ENCODE results near the gene PRR20E.
"Not testable (repeated sequence)": the region's sequence is repeated elsewhere in the genome, so short reads cannot be mapped to it uniquely, and the experiment has no call there.

Gene PRR20E

DNA sequence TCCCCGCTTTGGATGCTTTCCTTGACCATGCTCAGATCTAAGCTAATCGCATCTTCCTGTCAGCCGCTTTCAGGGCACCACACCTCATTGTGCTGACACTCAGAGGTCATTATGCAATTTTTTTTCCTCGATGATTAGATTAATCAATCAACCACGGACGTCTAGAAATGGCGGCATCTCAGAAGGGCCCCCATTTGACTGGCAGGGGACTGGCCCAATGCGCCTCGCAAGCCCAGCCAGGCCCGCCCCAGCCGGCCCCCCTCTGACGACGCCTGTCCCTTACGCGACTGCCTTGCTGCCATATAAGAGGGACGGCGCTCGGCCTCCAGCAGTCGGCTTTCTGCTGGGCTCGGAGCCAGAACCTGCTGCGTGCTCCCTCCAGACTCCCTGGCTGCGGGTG lies 19.8 kb upstream of the PRR20E start, which contains the start of gene PRR20B:
PRR20B (plus strand) TSS at position 301 of the 400 bp plus-strand sequence. CDS start 387 bp downstream, outside the sequence.
- not testable (repeated sequence) for H3K4ac ChIP-seq (ENCODE audit: low read depth in 1 of 2, low read length in 2 of 2); H3K79me1 ChIP-seq (replicated peaks; ENCODE audit: low read length, poor library complexity, severe bottlenecking); H3K18ac ChIP-seq (ENCODE audit: low read depth in 1 of 2, low read length in 2 of 2); H3K4me3 ChIP-seq (ENCODE audit: insufficient read depth in 1 of 2, low read depth in 1 of 2, low read length in 2 of 2); H3K4me2 ChIP-seq (ENCODE audit: low read length, poor library complexity, severe bottlenecking); H4K8ac ChIP-seq (ENCODE audit: low read length); H4K91ac ChIP-seq (ENCODE audit: low read length); H3K36me3 ChIP-seq (ENCODE audit: control insufficient read depth in 1 of 2, insufficient read depth in 2 of 2, low read depth in 1 of 2, low read length in 2 of 2); H3K9me3 ChIP-seq (ENCODE audit: control insufficient read depth, low read length); H2BK120ac ChIP-seq (ENCODE audit: low read depth, low read length); H3K14ac ChIP-seq (ENCODE audit: low read length in 2 of 2); H2BK15ac ChIP-seq (ENCODE audit: low read depth, poor library complexity, severe bottlenecking); H2AK5ac ChIP-seq (ENCODE audit: low read length, severe bottlenecking); H3K23ac ChIP-seq (ENCODE audit: low read length in 2 of 2); H3K27me3 ChIP-seq (ENCODE audit: control insufficient read depth in 1 of 2, insufficient read depth in 1 of 2, low read length in 2 of 2); H2BK5ac ChIP-seq (ENCODE audit: low read depth, low read length, poor library complexity, severe bottlenecking); H2BK12ac ChIP-seq (ENCODE audit: low read length in 2 of 2); DNase-seq; H3K9ac ChIP-seq (ENCODE audit: low read length); H3K27ac ChIP-seq (ENCODE audit: low read length, poor library complexity, severe bottlenecking); H3K4me1 ChIP-seq (ENCODE audit: control insufficient read depth, insufficient read depth, low read depth, low read length); H2AFZ ChIP-seq (ENCODE audit: low read depth, low read length)
- no CpG with 5 or more reads among the region's 22 CpGs for WGBS

DNA sequence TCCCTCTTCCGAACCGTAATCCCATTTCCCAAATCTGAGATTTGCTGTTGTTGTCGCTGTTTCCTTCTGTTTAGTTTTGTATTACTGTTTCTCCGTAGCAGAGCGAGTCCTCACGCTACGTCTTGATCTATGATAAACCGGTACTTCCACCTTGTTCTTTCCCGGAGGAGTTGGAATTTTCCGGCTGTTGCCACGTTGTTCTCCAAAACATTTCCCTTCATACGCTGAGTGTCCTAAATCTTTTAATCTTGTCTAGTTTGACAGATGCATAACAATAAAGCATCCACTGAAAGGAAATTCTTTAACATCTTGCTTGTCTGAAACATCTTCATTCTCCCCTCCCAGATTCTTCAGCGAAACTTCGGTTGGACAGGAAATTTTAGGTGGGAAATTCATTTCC lies 18.9 kb upstream of the PRR20E start:
- not testable (repeated sequence) for H3K79me1 ChIP-seq (replicated peaks; ENCODE audit: low read length, poor library complexity, severe bottlenecking); H3K4me2 ChIP-seq (ENCODE audit: low read length, poor library complexity, severe bottlenecking); H3K36me3 ChIP-seq (ENCODE audit: control insufficient read depth in 1 of 2, insufficient read depth in 2 of 2, low read depth in 1 of 2, low read length in 2 of 2); H4K8ac ChIP-seq (ENCODE audit: low read length); H3K18ac ChIP-seq (ENCODE audit: low read depth in 1 of 2, low read length in 2 of 2); H3K9ac ChIP-seq (ENCODE audit: low read length); H2BK120ac ChIP-seq (ENCODE audit: low read depth, low read length); H3K4me1 ChIP-seq (ENCODE audit: control insufficient read depth, insufficient read depth, low read depth, low read length); H3K27me3 ChIP-seq (ENCODE audit: control insufficient read depth in 1 of 2, insufficient read depth in 1 of 2, low read length in 2 of 2); H3K9me3 ChIP-seq (ENCODE audit: control insufficient read depth, low read length); H2AK5ac ChIP-seq (ENCODE audit: low read length, severe bottlenecking); DNase-seq; H3K4ac ChIP-seq (ENCODE audit: low read depth in 1 of 2, low read length in 2 of 2); H3K14ac ChIP-seq (ENCODE audit: low read length in 2 of 2); H2BK12ac ChIP-seq (ENCODE audit: low read length in 2 of 2); H4K91ac ChIP-seq (ENCODE audit: low read length); H2BK5ac ChIP-seq (ENCODE audit: low read depth, low read length, poor library complexity, severe bottlenecking); H2AFZ ChIP-seq (ENCODE audit: low read depth, low read length); H2BK15ac ChIP-seq (ENCODE audit: low read depth, poor library complexity, severe bottlenecking); H3K4me3 ChIP-seq (ENCODE audit: insufficient read depth in 1 of 2, low read depth in 1 of 2, low read length in 2 of 2); H3K27ac ChIP-seq (ENCODE audit: low read length, poor library complexity, severe bottlenecking); H3K23ac ChIP-seq (ENCODE audit: low read length in 2 of 2)
- WGBS: 95% methylated on average over 6 of the region's 14 CpGs

DNA sequence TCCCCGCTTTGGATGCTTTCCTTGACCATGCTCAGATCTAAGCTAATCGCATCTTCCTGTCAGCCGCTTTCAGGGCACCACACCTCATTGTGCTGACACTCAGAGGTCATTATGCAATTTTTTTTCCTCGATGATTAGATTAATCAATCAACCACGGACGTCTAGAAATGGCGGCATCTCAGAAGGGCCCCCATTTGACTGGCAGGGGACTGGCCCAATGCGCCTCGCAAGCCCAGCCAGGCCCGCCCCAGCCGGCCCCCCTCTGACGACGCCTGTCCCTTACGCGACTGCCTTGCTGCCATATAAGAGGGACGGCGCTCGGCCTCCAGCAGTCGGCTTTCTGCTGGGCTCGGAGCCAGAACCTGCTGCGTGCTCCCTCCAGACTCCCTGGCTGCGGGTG lies 13.2 kb upstream of the PRR20E start, which contains the start of gene PRR20C:
PRR20C (plus strand) TSS at position 301 of the 400 bp plus-strand sequence. CDS start 387 bp downstream, outside the sequence.
- not testable (repeated sequence) for H4K8ac ChIP-seq (ENCODE audit: low read length); H3K9me3 ChIP-seq (ENCODE audit: control insufficient read depth, low read length); DNase-seq; H3K4me3 ChIP-seq (ENCODE audit: insufficient read depth in 1 of 2, low read depth in 1 of 2, low read length in 2 of 2); H3K4me2 ChIP-seq (ENCODE audit: low read length, poor library complexity, severe bottlenecking); H2BK12ac ChIP-seq (ENCODE audit: low read length in 2 of 2); H3K4me1 ChIP-seq (ENCODE audit: control insufficient read depth, insufficient read depth, low read depth, low read length); H3K9ac ChIP-seq (ENCODE audit: low read length); H2AK5ac ChIP-seq (ENCODE audit: low read length, severe bottlenecking); H3K27me3 ChIP-seq (ENCODE audit: control insufficient read depth in 1 of 2, insufficient read depth in 1 of 2, low read length in 2 of 2); H3K14ac ChIP-seq (ENCODE audit: low read length in 2 of 2); H3K79me1 ChIP-seq (replicated peaks; ENCODE audit: low read length, poor library complexity, severe bottlenecking); H3K4ac ChIP-seq (ENCODE audit: low read depth in 1 of 2, low read length in 2 of 2); H3K18ac ChIP-seq (ENCODE audit: low read depth in 1 of 2, low read length in 2 of 2); H3K36me3 ChIP-seq (ENCODE audit: control insufficient read depth in 1 of 2, insufficient read depth in 2 of 2, low read depth in 1 of 2, low read length in 2 of 2); H3K27ac ChIP-seq (ENCODE audit: low read length, poor library complexity, severe bottlenecking); H2BK5ac ChIP-seq (ENCODE audit: low read depth, low read length, poor library complexity, severe bottlenecking); H2BK15ac ChIP-seq (ENCODE audit: low read depth, poor library complexity, severe bottlenecking); H2BK120ac ChIP-seq (ENCODE audit: low read depth, low read length); H4K91ac ChIP-seq (ENCODE audit: low read length); H3K23ac ChIP-seq (ENCODE audit: low read length in 2 of 2); H2AFZ ChIP-seq (ENCODE audit: low read depth, low read length)
- WGBS: no CpG with 5 or more reads among the region's 22 CpGs

DNA sequence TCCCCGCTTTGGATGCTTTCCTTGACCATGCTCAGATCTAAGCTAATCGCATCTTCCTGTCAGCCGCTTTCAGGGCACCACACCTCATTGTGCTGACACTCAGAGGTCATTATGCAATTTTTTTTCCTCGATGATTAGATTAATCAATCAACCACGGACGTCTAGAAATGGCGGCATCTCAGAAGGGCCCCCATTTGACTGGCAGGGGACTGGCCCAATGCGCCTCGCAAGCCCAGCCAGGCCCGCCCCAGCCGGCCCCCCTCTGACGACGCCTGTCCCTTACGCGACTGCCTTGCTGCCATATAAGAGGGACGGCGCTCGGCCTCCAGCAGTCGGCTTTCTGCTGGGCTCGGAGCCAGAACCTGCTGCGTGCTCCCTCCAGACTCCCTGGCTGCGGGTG lies 6.7 kb upstream of the PRR20E start, which contains the start of gene PRR20D:
PRR20D (plus strand) TSS at position 301 of the 400 bp plus-strand sequence. CDS start 387 bp downstream, outside the sequence.
- H3K18ac ChIP-seq (ENCODE audit: low read depth in 1 of 2, low read length in 2 of 2); DNase-seq; H3K4me1 ChIP-seq (ENCODE audit: control insufficient read depth, insufficient read depth, low read depth, low read length); H3K27ac ChIP-seq (ENCODE audit: low read length, poor library complexity, severe bottlenecking); H3K9me3 ChIP-seq (ENCODE audit: control insufficient read depth, low read length); H3K4me3 ChIP-seq (ENCODE audit: insufficient read depth in 1 of 2, low read depth in 1 of 2, low read length in 2 of 2); H3K27me3 ChIP-seq (ENCODE audit: control insufficient read depth in 1 of 2, insufficient read depth in 1 of 2, low read length in 2 of 2); H2BK120ac ChIP-seq (ENCODE audit: low read depth, low read length); H3K14ac ChIP-seq (ENCODE audit: low read length in 2 of 2); H2BK15ac ChIP-seq (ENCODE audit: low read depth, poor library complexity, severe bottlenecking); H3K9ac ChIP-seq (ENCODE audit: low read length); H3K4ac ChIP-seq (ENCODE audit: low read depth in 1 of 2, low read length in 2 of 2); H3K4me2 ChIP-seq (ENCODE audit: low read length, poor library complexity, severe bottlenecking); H2BK12ac ChIP-seq (ENCODE audit: low read length in 2 of 2); H3K23ac ChIP-seq (ENCODE audit: low read length in 2 of 2); H3K79me1 ChIP-seq (replicated peaks; ENCODE audit: low read length, poor library complexity, severe bottlenecking); H4K8ac ChIP-seq (ENCODE audit: low read length); H2AFZ ChIP-seq (ENCODE audit: low read depth, low read length); H2AK5ac ChIP-seq (ENCODE audit: low read length, severe bottlenecking); H3K36me3 ChIP-seq (ENCODE audit: control insufficient read depth in 1 of 2, insufficient read depth in 2 of 2, low read depth in 1 of 2, low read length in 2 of 2); H2BK5ac ChIP-seq (ENCODE audit: low read depth, low read length, poor library complexity, severe bottlenecking); H4K91ac ChIP-seq (ENCODE audit: low read length): not testable (repeated sequence)
- no CpG with 5 or more reads among the region's 22 CpGs for whole genome bisulfite sequencing

All from mesenchymal stem cell (in vitro differentiated cells and primary cell).